ENCODE results near the gene POLR1A. TPM values are rescaled to one million over a fixed set of nuclear protein-coding genes. Genes with fewer than 3 reads are reported as not detected.
A peak's percentile ranks its signal among the peaks of the same experiment; 100 is the strongest.

Gene POLR1A
- total RNA-seq, 1 donor from 2014 or later, result 43.2 TPM

DNA sequence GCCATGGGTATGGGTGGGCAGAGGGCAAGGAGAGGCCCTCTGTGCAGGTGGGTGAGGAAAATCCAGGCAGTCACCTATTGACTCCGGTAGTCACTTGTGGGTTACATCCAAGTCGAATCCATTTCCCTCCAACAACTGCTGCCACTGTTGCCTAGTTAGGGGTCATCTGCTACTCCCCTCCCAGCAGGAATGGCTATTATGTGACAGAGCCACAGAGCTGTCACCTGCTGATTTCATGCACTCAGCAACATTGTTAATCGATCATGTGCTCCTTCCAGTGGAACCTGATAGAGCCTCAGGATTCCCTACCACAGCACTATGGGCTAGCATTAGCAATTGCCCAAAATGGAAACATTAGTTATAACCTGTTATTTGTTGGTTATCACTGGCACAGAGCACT, 31.4 kb downstream of the POLR1A start:
- peaks cover 29% of the 10 kb centered on the region for H3K4me1 Mint-ChIP-seq (ENCODE audit: unreplicated experiment)

DNA sequence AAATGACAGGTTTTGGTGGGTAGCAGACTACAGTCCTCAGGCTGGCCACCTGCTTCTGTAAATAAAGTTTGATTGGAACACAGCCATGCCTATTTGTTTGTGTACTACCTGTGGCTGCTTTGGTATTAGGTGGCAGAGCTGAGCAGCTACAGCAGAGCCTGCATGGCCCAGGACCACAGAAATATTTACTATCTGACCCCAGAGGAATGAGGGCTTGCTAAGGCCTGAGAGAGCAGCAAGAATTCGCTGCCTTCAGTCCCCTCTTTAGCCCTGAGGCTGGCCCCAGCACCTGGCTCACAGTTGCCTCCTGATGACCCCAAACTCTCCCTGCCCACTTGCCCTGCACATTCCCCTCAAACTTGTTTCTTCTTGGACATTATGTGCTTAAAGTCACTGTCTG, 32.5 kb downstream of the POLR1A start:
- Mint-ChIP-seq H3K27ac (ENCODE audit: unreplicated experiment) (peak overlapping the region; percentile 41), H3K27me3 (ENCODE audit: unreplicated experiment) (no peaks in the 10 kb centered on the region)

More for the DNA sequence above, 31.4 kb downstream of the POLR1A start:
- Mint-ChIP-seq H3K9me3 (ENCODE audit: unreplicated experiment) (no peaks in the 10 kb centered on the region), H3K27ac (ENCODE audit: unreplicated experiment) (no peak overlapping the region), H3K4me3 (ENCODE audit: unreplicated experiment) (no peak overlapping the region), H3K27me3 (ENCODE audit: unreplicated experiment) (no peaks in the 10 kb centered on the region), H3K36me3 (ENCODE audit: unreplicated experiment) (peaks cover 52% of the 10 kb centered on the region)
- TF ChIP-seq, protein P1, sequence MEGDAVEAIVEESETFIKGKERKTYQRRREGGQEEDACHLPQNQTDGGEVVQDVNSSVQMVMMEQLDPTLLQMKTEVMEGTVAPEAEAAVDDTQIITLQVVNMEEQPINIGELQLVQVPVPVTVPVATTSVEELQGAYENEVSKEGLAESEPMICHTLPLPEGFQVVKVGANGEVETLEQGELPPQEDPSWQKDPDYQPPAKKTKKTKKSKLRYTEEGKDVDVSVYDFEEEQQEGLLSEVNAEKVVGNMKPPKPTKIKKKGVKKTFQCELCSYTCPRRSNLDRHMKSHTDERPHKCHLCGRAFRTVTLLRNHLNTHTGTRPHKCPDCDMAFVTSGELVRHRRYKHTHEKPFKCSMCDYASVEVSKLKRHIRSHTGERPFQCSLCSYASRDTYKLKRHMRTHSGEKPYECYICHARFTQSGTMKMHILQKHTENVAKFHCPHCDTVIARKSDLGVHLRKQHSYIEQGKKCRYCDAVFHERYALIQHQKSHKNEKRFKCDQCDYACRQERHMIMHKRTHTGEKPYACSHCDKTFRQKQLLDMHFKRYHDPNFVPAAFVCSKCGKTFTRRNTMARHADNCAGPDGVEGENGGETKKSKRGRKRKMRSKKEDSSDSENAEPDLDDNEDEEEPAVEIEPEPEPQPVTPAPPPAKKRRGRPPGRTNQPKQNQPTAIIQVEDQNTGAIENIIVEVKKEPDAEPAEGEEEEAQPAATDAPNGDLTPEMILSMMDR (IDR thresholded peaks at IDR 0.05), result no peak
- no peak for DNase-seq (ENCODE audit: extremely low spot score, unreplicated experiment)

DNA sequence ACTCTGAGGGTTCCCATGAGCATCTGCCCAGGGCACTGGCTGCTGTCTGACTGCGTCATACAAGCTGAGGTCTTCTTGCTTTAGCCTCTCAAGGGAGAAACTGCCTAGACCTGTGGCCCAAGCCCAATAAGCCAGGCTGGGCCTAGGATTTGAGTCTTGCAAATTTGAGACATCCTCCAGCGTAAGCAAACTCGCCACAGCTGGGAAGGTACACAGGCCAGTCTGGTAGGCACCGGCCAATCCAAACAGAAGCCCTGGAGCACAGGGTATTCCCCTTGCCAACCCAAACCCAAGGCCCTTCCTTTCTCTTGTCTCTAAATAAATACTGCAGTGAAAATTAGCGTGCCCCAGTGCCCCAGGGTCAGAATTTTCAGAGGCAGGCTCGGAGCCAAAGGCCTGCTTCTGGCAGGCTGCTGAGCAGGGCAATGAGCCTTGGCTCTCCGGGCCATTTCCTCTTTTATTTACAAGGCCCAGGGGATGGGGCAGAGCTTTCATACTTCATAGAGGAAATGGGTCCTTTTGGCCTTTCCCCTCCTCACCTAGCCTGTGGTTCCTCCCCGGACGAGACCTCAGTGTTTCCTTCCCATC, 33.3 kb downstream of the POLR1A start:
- H3K4me1 Mint-ChIP-seq (ENCODE audit: unreplicated experiment), result peaks cover 33% of the 10 kb centered on the region
- H3K9me3 Mint-ChIP-seq (ENCODE audit: unreplicated experiment), result no peaks in the 10 kb centered on the region
- DNase-seq (ENCODE audit: extremely low spot score, unreplicated experiment), result peak; percentile 92
- no peak overlapping the region for H3K4me3 Mint-ChIP-seq (ENCODE audit: unreplicated experiment)
- peak overlapping the region; percentile 89 for H3K27ac Mint-ChIP-seq (ENCODE audit: unreplicated experiment)
- TF ChIP-seq, protein P1 (IDR thresholded peaks at IDR 0.05), result no peak
- no peaks in the 10 kb centered on the region for H3K27me3 Mint-ChIP-seq (ENCODE audit: unreplicated experiment)
- peaks cover 51% of the 10 kb centered on the region for H3K36me3 Mint-ChIP-seq (ENCODE audit: unreplicated experiment)

More for the DNA sequence above, 32.5 kb downstream of the POLR1A start:
- H3K4me1 Mint-ChIP-seq (ENCODE audit: unreplicated experiment), result peaks cover 31% of the 10 kb centered on the region
- H3K36me3 Mint-ChIP-seq (ENCODE audit: unreplicated experiment), result peaks cover 50% of the 10 kb centered on the region
- TF ChIP-seq, protein P1 (IDR thresholded peaks at IDR 0.05), result no peak
- H3K9me3 Mint-ChIP-seq (ENCODE audit: unreplicated experiment), result no peaks in the 10 kb centered on the region
- H3K4me3 Mint-ChIP-seq (ENCODE audit: unreplicated experiment), result no peak overlapping the region
- peak; percentile 49 for DNase-seq (ENCODE audit: extremely low spot score, unreplicated experiment)

DNA sequence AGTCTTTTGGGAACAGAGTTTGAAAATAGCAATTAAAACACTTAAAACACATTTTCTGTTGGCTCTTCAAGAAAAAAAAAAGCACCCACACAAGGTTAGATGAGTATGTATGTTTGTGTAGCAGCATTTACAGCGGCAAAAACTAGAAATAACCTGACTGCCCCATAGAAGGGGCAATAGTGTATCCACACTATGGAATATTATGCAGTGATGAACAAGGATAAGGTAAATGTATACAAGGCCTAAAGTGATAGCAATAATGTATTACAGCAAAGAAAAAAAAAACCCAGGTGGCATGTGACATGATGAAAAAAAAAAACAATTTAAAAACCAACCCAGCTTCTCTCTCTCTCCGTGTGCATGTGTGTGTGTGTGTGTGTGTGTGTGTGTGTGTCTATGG, 34.8 kb downstream of the POLR1A start:
- TF ChIP-seq, protein P1 (IDR thresholded peaks at IDR 0.05), result no peak
- Mint-ChIP-seq H3K9me3 (ENCODE audit: unreplicated experiment) (no peaks in the 10 kb centered on the region), H3K4me3 (ENCODE audit: unreplicated experiment) (no peak overlapping the region), H3K4me1 (ENCODE audit: unreplicated experiment) (peaks cover 46% of the 10 kb centered on the region), H3K36me3 (ENCODE audit: unreplicated experiment) (peaks cover 46% of the 10 kb centered on the region), H3K27me3 (ENCODE audit: unreplicated experiment) (no peaks in the 10 kb centered on the region), H3K27ac (ENCODE audit: unreplicated experiment) (no peak overlapping the region)
- no peak for DNase-seq (ENCODE audit: extremely low spot score, unreplicated experiment)

DNA sequence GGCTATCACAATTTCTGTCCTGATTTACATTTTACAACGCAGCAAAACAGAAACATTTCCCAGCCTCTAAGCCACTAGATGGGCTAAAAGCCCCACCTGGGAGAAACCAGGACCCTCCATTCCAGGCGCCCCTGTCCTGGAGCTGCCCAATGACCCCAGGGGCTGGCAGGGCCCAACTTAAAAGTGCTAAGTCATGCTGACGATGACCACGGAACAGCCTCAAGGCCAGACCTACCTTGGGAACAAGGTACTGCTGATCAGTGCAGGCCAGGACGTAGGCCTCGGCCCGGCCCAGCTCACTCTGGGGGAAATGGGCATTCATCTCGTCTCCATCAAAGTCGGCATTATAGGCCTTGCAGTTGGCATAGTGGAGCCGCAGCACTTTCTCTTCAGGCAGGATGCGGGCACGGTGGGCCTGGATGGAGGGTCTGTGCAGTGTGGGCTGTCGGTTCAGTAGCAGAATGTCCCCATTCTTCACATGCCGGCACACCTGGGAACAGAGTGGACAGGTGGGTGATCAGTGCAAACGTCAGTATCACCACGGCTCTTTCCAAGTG, 35.8 kb downstream of the POLR1A start:
- TF ChIP-seq, protein P1 (IDR thresholded peaks at IDR 0.05), result no peak
- Mint-ChIP-seq H3K9me3 (ENCODE audit: unreplicated experiment) (no peaks in the 10 kb centered on the region), H3K4me1 (ENCODE audit: unreplicated experiment) (peaks cover 56% of the 10 kb centered on the region), H3K36me3 (ENCODE audit: unreplicated experiment) (peaks cover 51% of the 10 kb centered on the region), H3K4me3 (ENCODE audit: unreplicated experiment) (no peak overlapping the region), H3K27ac (ENCODE audit: unreplicated experiment) (no peak overlapping the region), H3K27me3 (ENCODE audit: unreplicated experiment) (no peaks in the 10 kb centered on the region)
- peak; percentile 76 for DNase-seq (ENCODE audit: extremely low spot score, unreplicated experiment)
